LNCaP clone FGC (cell line): ENCODE data around the gene KEL.

Experiments used
- DNase-seq: peaks from one replicate; pipeline ENCODE4 v3.0.0-alpha.2; 2011; ENCODE audit warnings: low read depth
- H3K4me3 ChIP-seq: 2 replicates; pipeline ENCODE4 v1.5.1; 2011; ENCODE audit warnings: mild to moderate bottlenecking, low read depth, low read length, control low read depth
- CTCF ChIP-seq: IDR thresholded peaks from 2 replicates; pipeline ENCODE4 v1.5.1; 2012; ENCODE audit warnings: mild to moderate bottlenecking; ENCODE audit not compliant: control insufficient read depth, insufficient read depth; ENCODE audit errors: extremely low read depth

KEL gene

GRCh38 chr7:142945001-142945400 is 17.2 kb downstream of the KEL start:
- H3K4me3 ChIP-seq: no peak overlapping the region
- no peak for DNase-seq
- no peak for TF ChIP-seq CTCF

- no peak overlapping the region for H3K4me3 ChIP-seq
- DNase-seq: no peak
- no peak for TF ChIP-seq CTCF
Observed at GRCh38 chr7:142943706-142944268, 18.4 kb downstream of the KEL start.

GRCh38 chr7:142942746-142943145 is 19.4 kb downstream of the KEL start:
- DNase-seq: no peak
- no peak for TF ChIP-seq CTCF
- H3K4me3 ChIP-seq: no peak overlapping the region

- no peak for DNase-seq
- H3K4me3 ChIP-seq: no peak overlapping the region
- no peak for TF ChIP-seq CTCF
Observed at GRCh38 chr7:142941541-142941940, 20.6 kb downstream of the KEL start.

GRCh38 chr7:142940966-142941535 is 21.1 kb downstream of the KEL start:
- no peak for DNase-seq
- no peak for TF ChIP-seq CTCF
- no peak overlapping the region for H3K4me3 ChIP-seq

GRCh38 chr7:142939226-142939910 is 22.8 kb downstream of the KEL start, which contains the start of gene LLCFC1:
Gene LLCFC1 (plus strand): TSS chr7:142939484. CDS start chr7:142939622, 138 bp downstream.
- H3K4me3 ChIP-seq: no peak within 1 kb of the TSS
- TF ChIP-seq CTCF: peak; percentile 54
- peak; percentile 15 for DNase-seq

GRCh38 chr7:142938611-142939010 is 23.6 kb downstream of the KEL start:
- no peak for TF ChIP-seq CTCF
- DNase-seq: no peak
- H3K4me3 ChIP-seq: no peak overlapping the region
